HG03520 (cell line): ENCODE data around the gene DSC3.

ENCODE experiments used
- ATAC-seq: cut with Tn5 transposase; IDR thresholded peaks from one replicate; pipeline ENCODE4 v1.9.1; 2021; ENCODE audit warnings: mild to moderate bottlenecking, moderate library complexity; ENCODE audit not compliant: unreplicated experiment

Gene DSC3

DNA sequence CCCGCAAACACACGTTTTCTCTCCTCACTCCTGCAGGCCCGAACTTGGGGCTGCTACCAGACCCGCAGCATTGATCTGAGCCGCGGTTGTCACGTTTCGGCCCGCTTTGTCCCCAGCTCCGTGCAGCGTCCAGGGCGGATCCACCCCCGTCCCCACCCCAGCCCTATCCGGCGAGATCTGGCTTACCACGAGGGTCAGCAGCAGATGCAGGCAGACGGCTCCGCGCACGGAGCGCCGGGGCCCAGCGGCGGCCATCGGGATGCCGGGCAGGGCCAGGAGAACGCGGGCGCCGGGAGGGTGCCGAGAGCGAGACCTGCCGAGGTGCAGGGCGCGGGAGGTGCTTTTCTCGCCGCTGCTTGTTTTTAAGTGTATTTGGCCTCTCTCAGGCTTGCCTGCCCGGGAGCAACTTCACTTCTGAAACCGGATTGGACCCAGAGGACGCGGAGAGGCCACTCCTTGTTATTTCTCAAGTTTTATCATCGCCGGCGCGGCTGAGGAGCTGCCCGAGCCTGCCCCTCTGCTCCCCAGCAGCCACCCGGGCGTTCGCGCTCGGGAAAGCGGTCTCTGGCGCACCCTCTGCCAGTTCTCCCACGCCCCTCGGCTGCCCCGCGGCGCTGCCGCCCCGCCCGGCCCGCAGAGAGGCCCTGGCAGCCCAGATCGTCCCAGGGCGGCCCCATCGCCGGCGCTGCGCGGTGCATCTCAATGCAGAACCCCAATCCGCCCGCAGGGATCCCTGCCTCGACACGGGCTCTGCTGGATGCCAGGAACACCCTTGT lies at the start of gene DSC3:
DSC3 (minus strand) TSS at position 337 of the 776 bp plus-strand sequence; CDS start at position 255, 82 bp downstream.
- no peak for ATAC-seq

DNA sequence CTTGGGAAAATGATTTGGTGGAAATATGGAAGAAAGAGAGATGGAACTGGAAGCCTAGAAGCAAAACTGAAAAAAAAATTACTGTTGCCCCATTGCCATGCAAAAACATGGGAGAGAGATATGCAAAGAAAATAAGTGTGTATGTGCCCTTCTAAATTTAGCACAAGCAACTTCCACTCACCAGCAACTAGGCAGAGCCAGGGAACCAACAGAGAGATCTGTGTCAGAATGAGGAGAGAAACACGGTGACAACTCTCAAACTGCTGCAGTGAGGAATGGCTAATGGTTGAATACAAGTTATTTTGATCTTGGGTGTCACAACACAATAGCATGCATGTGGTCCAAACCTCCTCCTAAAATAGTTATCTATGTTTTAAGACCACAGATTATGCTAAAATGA lies 48.8 kb upstream of the DSC3 start:
- no peak for ATAC-seq

DNA sequence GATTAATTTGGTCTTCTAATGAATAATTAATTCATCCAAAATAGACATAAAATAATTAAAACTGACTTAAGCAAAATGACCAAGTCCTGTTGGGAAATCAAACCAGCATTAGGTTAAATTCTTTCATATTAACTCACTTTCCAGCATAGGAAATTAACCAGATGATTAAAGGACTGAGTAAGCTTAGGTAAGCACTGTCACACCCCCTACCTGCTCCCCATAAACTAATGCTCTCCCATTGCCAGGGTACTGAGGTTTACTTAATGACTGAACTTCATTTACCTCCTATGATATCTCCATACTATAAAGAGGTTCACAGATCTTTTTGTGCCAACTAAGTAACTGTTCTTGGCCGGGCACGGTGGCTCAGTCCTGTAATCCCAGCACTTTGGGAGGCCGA lies 46.0 kb upstream of the DSC3 start:
- no peak for ATAC-seq

DNA sequence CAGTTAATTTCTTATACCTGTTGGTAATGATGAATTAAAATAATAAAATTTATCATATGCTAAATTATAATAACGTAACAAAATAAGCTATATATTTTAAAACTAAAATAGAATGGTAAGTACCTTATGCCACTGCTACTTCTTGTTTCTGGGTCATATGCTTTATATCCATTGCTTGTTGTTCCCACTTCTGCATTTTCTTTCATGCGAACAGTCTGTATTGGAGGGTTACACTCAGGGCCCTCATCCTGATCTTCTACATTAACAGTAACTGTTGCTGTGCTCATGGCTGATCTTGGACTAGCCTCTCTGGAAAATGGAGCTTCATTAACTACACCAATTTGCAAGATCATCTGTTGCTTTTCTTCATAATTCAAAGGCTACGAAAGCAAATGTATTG lies 37.4 kb upstream of the DSC3 start:
- no peak for ATAC-seq

GRCh38 chr18:31077878-31078277 lies 35.3 kb upstream of the DSC3 start:
- no peak for ATAC-seq

GRCh38 chr18:31072175-31072574 lies 29.6 kb upstream of the DSC3 start:
- ATAC-seq, result no peak

- ATAC-seq, result no peak
Observed at GRCh38 chr18:31070206-31070605, 27.7 kb upstream of the DSC3 start.

GRCh38 chr18:31066266-31066665 lies 23.7 kb upstream of the DSC3 start:
- no peak for ATAC-seq

GRCh38 chr18:31065036-31065773 lies 22.7 kb upstream of the DSC3 start:
- no peak for ATAC-seq

DNA sequence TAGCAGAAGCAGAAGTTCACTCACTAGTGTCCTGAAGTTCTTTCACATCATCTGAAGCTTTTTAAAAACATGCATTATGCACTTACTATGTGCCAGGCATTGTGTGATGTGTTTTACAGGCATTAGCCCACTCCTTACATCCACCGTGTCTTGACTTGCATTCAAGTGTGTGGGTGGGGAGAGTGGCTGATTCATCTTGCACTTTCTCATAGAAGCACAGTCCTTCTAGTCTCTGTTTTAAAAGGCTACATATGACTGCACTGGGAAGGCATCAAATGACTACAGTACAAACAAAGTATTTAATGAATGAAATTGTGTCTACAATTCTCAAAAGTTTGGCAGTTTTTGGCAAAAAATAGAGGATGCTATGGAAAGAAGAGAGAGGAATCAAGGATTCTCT lies 21.6 kb upstream of the DSC3 start:
- peak; percentile 78 for ATAC-seq

DNA sequence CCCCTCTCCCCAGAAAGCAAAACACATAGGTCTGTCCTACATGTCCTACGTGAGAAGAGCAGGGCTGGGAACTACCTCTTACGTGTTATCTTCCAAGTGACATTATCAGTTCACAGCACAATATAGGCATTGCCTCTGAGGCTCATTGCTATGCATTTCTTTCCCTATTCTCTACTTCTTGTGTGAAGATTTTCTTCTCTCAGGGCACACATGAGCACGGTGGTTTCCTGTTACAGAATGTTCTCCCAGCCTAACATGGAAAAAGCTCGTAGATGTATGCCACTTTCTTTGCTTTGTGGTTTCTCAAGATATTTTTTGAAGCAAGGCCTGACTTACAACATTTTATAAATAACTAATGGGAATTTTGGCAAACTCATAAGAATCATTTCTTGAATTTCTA lies 19.4 kb upstream of the DSC3 start:
- ATAC-seq, result no peak

DNA sequence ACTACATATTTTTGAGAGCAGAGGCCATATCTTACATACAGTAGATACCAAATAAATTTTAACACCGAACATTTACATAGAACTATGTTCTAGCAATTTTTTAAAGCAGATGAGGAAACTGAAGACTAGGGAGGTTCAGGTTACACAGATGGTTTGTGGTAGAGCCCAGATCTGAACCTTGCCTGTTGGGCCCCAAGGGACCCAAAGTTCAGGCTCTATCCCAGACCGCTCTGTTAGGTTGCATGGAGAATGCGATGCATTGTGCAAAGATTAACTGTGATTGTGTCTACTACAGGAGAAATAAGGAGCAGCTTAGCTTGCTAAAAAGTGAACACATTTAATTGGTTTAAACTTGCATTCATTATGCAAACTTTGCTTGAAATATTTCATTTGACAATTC lies 16.4 kb upstream of the DSC3 start:
- ATAC-seq, result no peak

- no peak for ATAC-seq
Observed at GRCh38 chr18:31057917-31058316, 15.4 kb upstream of the DSC3 start.

GRCh38 chr18:31057051-31057450 lies 14.5 kb upstream of the DSC3 start:
- no peak for ATAC-seq

DNA sequence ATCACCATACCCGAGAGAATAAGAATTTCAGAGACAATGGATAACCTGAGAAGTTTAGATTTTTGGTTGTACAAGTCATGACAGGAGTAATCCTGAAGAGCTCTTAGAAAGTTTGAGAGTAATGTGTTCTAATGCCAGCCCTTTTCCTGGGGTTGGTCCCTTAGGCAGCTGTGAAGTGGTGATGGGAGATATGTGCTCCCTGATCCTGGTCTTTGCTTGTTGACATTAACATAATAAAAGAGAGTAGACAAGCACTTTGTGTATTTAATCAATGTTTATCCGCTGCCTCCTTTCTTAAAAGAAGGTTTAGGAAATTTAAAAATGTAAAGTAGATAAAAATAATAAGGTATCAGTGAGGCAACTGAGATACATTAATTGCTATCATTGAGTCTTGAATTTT lies 13.8 kb upstream of the DSC3 start:
- no peak for ATAC-seq

DNA sequence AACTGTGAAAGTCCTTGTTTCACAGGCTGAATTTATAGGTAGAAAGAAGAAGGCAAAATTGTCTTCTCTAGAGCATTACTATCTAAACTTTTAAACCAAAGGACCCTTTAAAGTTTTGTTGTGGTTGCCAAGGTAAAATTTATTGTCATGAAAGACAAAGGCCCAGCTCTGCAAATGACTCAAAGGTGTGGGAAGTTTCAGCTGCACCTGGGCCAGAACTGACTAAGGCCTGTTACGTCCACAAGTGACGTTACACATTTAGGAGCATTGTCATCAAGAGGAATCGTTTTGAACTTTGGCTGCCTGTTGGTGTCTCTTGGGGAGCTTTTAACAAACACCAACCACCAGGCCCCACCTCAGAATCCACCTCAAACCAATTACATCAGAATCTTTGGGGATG lies 8.1 kb upstream of the DSC3 start:
- ATAC-seq, result no peak

- ATAC-seq, result no peak
Observed at GRCh38 chr18:31049189-31049588, 6.6 kb upstream of the DSC3 start.

- ATAC-seq, result no peak
Observed at GRCh38 chr18:31048216-31048615, 5.7 kb upstream of the DSC3 start.

- no peak for ATAC-seq
Observed at GRCh38 chr18:31046916-31047315, 4.4 kb upstream of the DSC3 start.

- ATAC-seq, result no peak
Observed at GRCh38 chr18:31045599-31045998, 3.1 kb upstream of the DSC3 start.

DNA sequence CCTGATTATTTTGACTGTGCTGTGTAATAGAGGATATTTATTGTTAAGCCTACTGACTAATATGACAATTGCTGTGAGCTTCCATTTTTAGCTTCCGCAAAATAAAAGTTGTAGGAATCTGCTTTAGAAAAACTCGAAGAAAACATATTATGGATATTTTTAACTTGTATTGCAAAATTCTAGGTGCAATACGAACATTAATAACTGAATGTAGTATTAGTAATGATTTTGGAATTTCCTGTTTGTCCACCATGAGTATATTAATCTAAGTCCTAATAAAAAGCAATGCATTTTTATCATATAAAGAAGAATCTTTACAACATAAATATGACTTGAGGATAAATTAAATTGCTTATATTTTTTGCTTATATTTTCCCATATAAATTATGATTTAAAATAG lies 2.4 kb upstream of the DSC3 start:
- ATAC-seq, result no peak

GRCh38 chr18:31043709-31044108 lies 1.2 kb upstream of the DSC3 start:
- no peak for ATAC-seq

- no peak for ATAC-seq
Observed at GRCh38 chr18:31042084-31042405, 497 bp downstream of the DSC3 start.
